ENCODE data around the gene ACTL6B. TPM values are rescaled to one million over a fixed set of nuclear protein-coding genes. Genes with fewer than 3 reads are reported as not detected.
A peak's percentile ranks its signal among the peaks of the same experiment; 100 is the strongest.

The ACTL6B gene
- total RNA-seq, 1 experiment from 2014 or later: not detected

GRCh38 chr7:100654908-100655831, 1.1 kb downstream of the ACTL6B start:
- no peak for DNase-seq
- no TSS peak for BruUV-seq (replicated peaks)
- no peaks in the 10 kb centered on the region for H3K79me2 ChIP-seq (ENCODE audit: low read length)
- no peaks in the 10 kb centered on the region for H3K36me3 ChIP-seq (ENCODE audit: low read depth, low read length)
- no peaks in the 10 kb centered on the region for H3K27me3 ChIP-seq (ENCODE audit: low read length)
- POLR2A ChIA-PET (ENCODE audit: unreplicated experiment): no interaction called here
- no peak overlapping the region for H3K4me2 ChIP-seq (ENCODE audit: low read length)
- H3K9me3 ChIP-seq (ENCODE audit: low read length): no peaks in the 10 kb centered on the region
- no peaks in the 10 kb centered on the region for H3F3A ChIP-seq (ENCODE audit: low read length, unreplicated experiment)
- no peak overlapping the region for H3K9ac ChIP-seq (ENCODE audit: low read length)
- no peak overlapping the region for H3K27ac ChIP-seq (ENCODE audit: low read length)
- H3K4me1 ChIP-seq (ENCODE audit: insufficient read depth, low read length): no peaks in the 10 kb centered on the region
- CTCF ChIA-PET: no interaction called here
- intact Hi-C loops (cut with micrococcal nuclease): no loop called here
- no peak overlapping the region for H3K4me3 ChIP-seq (ENCODE audit: low read length)
- H4K20me1 ChIP-seq (ENCODE audit: low read length): no peaks in the 10 kb centered on the region
- no peak for TF ChIP-seq EZH2 (IDR thresholded peaks at IDR 0.05; ENCODE audit: low read length, unreplicated experiment)
- no peaks in the 10 kb centered on the region for H3K9me2 ChIP-seq (replicated peaks; ENCODE audit: low read length)
- no peak for ATAC-seq
- H2AFZ ChIP-seq (ENCODE audit: low read length): no peak overlapping the region

GRCh38 chr7:100649826-100650565, 6.3 kb downstream of the ACTL6B start:
- H3K27ac ChIP-seq (ENCODE audit: low read length): no peak overlapping the region
- ChIA-PET CTCF (interaction anchor here (0.7 kb wide), 1 partner anchor 25 kb away, joined by 4 read pairs; no protein-coding TSS in a partner anchor), POLR2A (ENCODE audit: unreplicated experiment) (no interaction called here)
- no peak overlapping the region for H2AFZ ChIP-seq (ENCODE audit: low read length)
- no peaks in the 10 kb centered on the region for H4K20me1 ChIP-seq (ENCODE audit: low read length)
- no peak overlapping the region for H3K9ac ChIP-seq (ENCODE audit: low read length)
- H3K9me2 ChIP-seq (replicated peaks; ENCODE audit: low read length): no peaks in the 10 kb centered on the region
- no TSS peak for BruUV-seq (replicated peaks)
- no peaks in the 10 kb centered on the region for H3K4me1 ChIP-seq (ENCODE audit: insufficient read depth, low read length)
- ATAC-seq (no peak), DNase-seq (no peak)
- H3K4me2 ChIP-seq (ENCODE audit: low read length): no peak overlapping the region
- H3K4me3 ChIP-seq (ENCODE audit: low read length): no peak overlapping the region
- H3F3A ChIP-seq (ENCODE audit: low read length, unreplicated experiment): no peaks in the 10 kb centered on the region
- no peaks in the 10 kb centered on the region for H3K9me3 ChIP-seq (ENCODE audit: low read length)
- no peak for TF ChIP-seq EZH2 (IDR thresholded peaks at IDR 0.05; ENCODE audit: low read length, unreplicated experiment)
- TF ChIP-seq CTCF (conservative IDR thresholded peaks at IDR 0.05; ENCODE audit: low read depth, low read length): no peak
- no peak for TF ChIP-seq EZH2phosphoT487 (IDR thresholded peaks at IDR 0.05; ENCODE audit: borderline replicate concordance, low read length)
- no peaks in the 10 kb centered on the region for H3K36me3 ChIP-seq (ENCODE audit: low read depth, low read length)
- no peaks in the 10 kb centered on the region for H3K79me2 ChIP-seq (ENCODE audit: low read length)
- no peaks in the 10 kb centered on the region for H3K27me3 ChIP-seq (ENCODE audit: low read length)
- intact Hi-C loops (cut with micrococcal nuclease): no loop called here

DNA sequence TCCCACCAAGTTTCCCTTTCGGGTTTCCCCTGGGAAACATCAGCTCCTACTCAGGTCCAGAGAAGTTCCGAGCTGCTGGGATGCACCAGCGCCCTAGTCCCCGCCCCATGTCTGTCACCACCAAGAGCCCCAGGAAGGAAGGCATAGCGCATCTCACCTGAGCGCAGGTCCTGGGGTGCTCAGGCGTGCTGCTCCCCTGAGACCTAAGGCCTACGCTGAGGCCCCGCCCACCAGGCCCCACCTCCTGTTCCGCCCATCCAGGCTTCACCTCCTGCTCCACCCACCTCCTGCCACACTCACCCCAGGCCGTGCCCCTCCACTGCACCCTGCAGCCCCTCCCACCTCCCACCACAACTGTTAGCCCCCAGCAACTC, 13.7 kb downstream of the ACTL6B start:
- ChIA-PET POLR2A (ENCODE audit: unreplicated experiment) (no interaction called here), CTCF (interaction anchor here (0.6 kb wide), 1 partner anchor 30 kb away, joined by 3 read pairs; the partner anchor contains the start of gene MOSPD3)
- TF ChIP-seq EZH2 (IDR thresholded peaks at IDR 0.05; ENCODE audit: low read length, unreplicated experiment) (no peak), EZH2phosphoT487 (IDR thresholded peaks at IDR 0.05; ENCODE audit: borderline replicate concordance, low read length) (no peak), CTCF (conservative IDR thresholded peaks at IDR 0.05; ENCODE audit: low read depth, low read length) (no peak)
- H3K36me3 ChIP-seq (ENCODE audit: low read depth, low read length): no peaks in the 10 kb centered on the region
- intact Hi-C loops (cut with micrococcal nuclease): no loop called here
- no peaks in the 10 kb centered on the region for H3F3A ChIP-seq (ENCODE audit: low read length, unreplicated experiment)
- peak; percentile 42; the same call in 1 of the 2 replicates for ATAC-seq
- no peaks in the 10 kb centered on the region for H3K4me1 ChIP-seq (ENCODE audit: insufficient read depth, low read length)
- H3K79me2 ChIP-seq (ENCODE audit: low read length): no peaks in the 10 kb centered on the region
- no peak overlapping the region for H3K4me2 ChIP-seq (ENCODE audit: low read length)
- H3K27me3 ChIP-seq (ENCODE audit: low read length): no peaks in the 10 kb centered on the region
- no peak overlapping the region for H3K4me3 ChIP-seq (ENCODE audit: low read length)
- no peaks in the 10 kb centered on the region for H3K9me2 ChIP-seq (replicated peaks; ENCODE audit: low read length)
- H3K9me3 ChIP-seq (ENCODE audit: low read length): no peaks in the 10 kb centered on the region
- no TSS peak for BruUV-seq (replicated peaks)
- no peaks in the 10 kb centered on the region for H4K20me1 ChIP-seq (ENCODE audit: low read length)
- H3K9ac ChIP-seq (ENCODE audit: low read length): no peak overlapping the region
- no peak overlapping the region for H2AFZ ChIP-seq (ENCODE audit: low read length)
- H3K27ac ChIP-seq (ENCODE audit: low read length): no peak overlapping the region
- DNase-seq: no peak

All from PC-3 (cell line).